ENCODE measurements around the gene ZP2.

Gene ZP2

GRCh38 chr16:21169249-21169981 is 42.0 kb downstream of the ZP2 start:
- H3K27me3 Mint-ChIP-seq: no peaks in the 10 kb centered on the region
- H3K9me3 Mint-ChIP-seq: no peaks in the 10 kb centered on the region
- no peak overlapping the region for H3K27ac Mint-ChIP-seq
- H3K36me3 Mint-ChIP-seq (ENCODE audit: low read depth): peaks cover 34% of the 10 kb centered on the region
- H3K4me3 Mint-ChIP-seq: no peak overlapping the region
- no peaks in the 10 kb centered on the region for H3K4me1 Mint-ChIP-seq (ENCODE audit: low read depth)

GRCh38 chr16:21167929-21168602 is 43.3 kb downstream of the ZP2 start:
- Mint-ChIP-seq H3K27ac (no peak overlapping the region), H3K36me3 (ENCODE audit: low read depth) (peaks cover 36% of the 10 kb centered on the region), H3K9me3 (no peaks in the 10 kb centered on the region), H3K4me1 (ENCODE audit: low read depth) (peaks cover under 1% of the 10 kb centered on the region), H3K27me3 (no peaks in the 10 kb centered on the region), H3K4me3 (no peak overlapping the region)

- H3K4me1 Mint-ChIP-seq (ENCODE audit: low read depth): peaks cover 3% of the 10 kb centered on the region
- no peaks in the 10 kb centered on the region for H3K27me3 Mint-ChIP-seq
- H3K9me3 Mint-ChIP-seq: no peaks in the 10 kb centered on the region
- no peak overlapping the region for H3K27ac Mint-ChIP-seq
- H3K36me3 Mint-ChIP-seq (ENCODE audit: low read depth): peaks cover 34% of the 10 kb centered on the region
- H3K4me3 Mint-ChIP-seq: no peak overlapping the region
Observed at GRCh38 chr16:21167360-21167759, 44.0 kb downstream of the ZP2 start.

GRCh38 chr16:21166561-21166961 is 44.8 kb downstream of the ZP2 start:
- H3K9me3 Mint-ChIP-seq: no peaks in the 10 kb centered on the region
- peaks cover 26% of the 10 kb centered on the region for H3K36me3 Mint-ChIP-seq (ENCODE audit: low read depth)
- H3K4me1 Mint-ChIP-seq (ENCODE audit: low read depth): peaks cover 3% of the 10 kb centered on the region
- no peak overlapping the region for H3K27ac Mint-ChIP-seq
- H3K27me3 Mint-ChIP-seq: no peaks in the 10 kb centered on the region
- no peak overlapping the region for H3K4me3 Mint-ChIP-seq

GRCh38 chr16:21164521-21165168 is 46.7 kb downstream of the ZP2 start:
- H3K36me3 Mint-ChIP-seq (ENCODE audit: low read depth): peaks cover 20% of the 10 kb centered on the region
- no peak overlapping the region for H3K4me3 Mint-ChIP-seq
- H3K27ac Mint-ChIP-seq: no peak overlapping the region
- H3K4me1 Mint-ChIP-seq (ENCODE audit: low read depth): peaks cover 8% of the 10 kb centered on the region
- no peaks in the 10 kb centered on the region for H3K27me3 Mint-ChIP-seq
- no peaks in the 10 kb centered on the region for H3K9me3 Mint-ChIP-seq

- Mint-ChIP-seq H3K27ac (no peak overlapping the region), H3K36me3 (ENCODE audit: low read depth) (peaks cover 20% of the 10 kb centered on the region), H3K27me3 (no peaks in the 10 kb centered on the region), H3K4me1 (ENCODE audit: low read depth) (peaks cover 12% of the 10 kb centered on the region), H3K4me3 (no peak overlapping the region), H3K9me3 (no peaks in the 10 kb centered on the region)
Observed at GRCh38 chr16:21163576-21163975, 47.8 kb downstream of the ZP2 start.

GRCh38 chr16:21162661-21163151 is 48.7 kb downstream of the ZP2 start:
- Mint-ChIP-seq H3K27me3 (no peaks in the 10 kb centered on the region), H3K4me1 (ENCODE audit: low read depth) (peaks cover 18% of the 10 kb centered on the region), H3K4me3 (no peak overlapping the region), H3K9me3 (no peaks in the 10 kb centered on the region), H3K36me3 (ENCODE audit: low read depth) (peaks cover 20% of the 10 kb centered on the region), H3K27ac (no peak overlapping the region)

GRCh38 chr16:21161211-21161610 is 50.2 kb downstream of the ZP2 start:
- H3K4me3 Mint-ChIP-seq: no peak overlapping the region

GRCh38 chr16:21160276-21160675 is 51.1 kb downstream of the ZP2 start:
- Mint-ChIP-seq H3K27ac (no peak overlapping the region), H3K9me3 (no peaks in the 10 kb centered on the region), H3K27me3 (no peaks in the 10 kb centered on the region), H3K4me3 (no peak overlapping the region), H3K36me3 (ENCODE audit: low read depth) (peaks cover 12% of the 10 kb centered on the region), H3K4me1 (ENCODE audit: low read depth) (peaks cover 23% of the 10 kb centered on the region)

More at GRCh38 chr16:21161211-21161610, 50.2 kb downstream of the ZP2 start:
- Mint-ChIP-seq H3K9me3 (no peaks in the 10 kb centered on the region), H3K27me3 (no peaks in the 10 kb centered on the region), H3K36me3 (ENCODE audit: low read depth) (peaks cover 15% of the 10 kb centered on the region), H3K4me1 (ENCODE audit: low read depth) (peaks cover 23% of the 10 kb centered on the region), H3K27ac (no peak overlapping the region)

GRCh38 chr16:21159281-21159951 is 52.0 kb downstream of the ZP2 start:
- peaks cover 12% of the 10 kb centered on the region for H3K36me3 Mint-ChIP-seq (ENCODE audit: low read depth)
- peak overlapping the region; percentile 86 for H3K4me3 Mint-ChIP-seq
- H3K27me3 Mint-ChIP-seq: no peaks in the 10 kb centered on the region
- peaks cover 23% of the 10 kb centered on the region for H3K4me1 Mint-ChIP-seq (ENCODE audit: low read depth)
- H3K27ac Mint-ChIP-seq: no peak overlapping the region
- H3K9me3 Mint-ChIP-seq: no peaks in the 10 kb centered on the region

- Mint-ChIP-seq H3K27ac (peak within 1 kb of the TSS; percentile 40), H3K9me3 (no peaks in the 10 kb centered on the region), H3K4me3 (peak within 1 kb of the TSS; percentile 86), H3K27me3 (no peaks in the 10 kb centered on the region), H3K4me1 (ENCODE audit: low read depth) (peaks cover 23% of the 10 kb centered on the region), H3K36me3 (ENCODE audit: low read depth) (peaks cover 8% of the 10 kb centered on the region)
Observed at GRCh38 chr16:21158208-21159110, 52.9 kb downstream of the ZP2 start, which contains the start of gene LDAF1. Gene LDAF1 (plus strand): TSS chr16:21158674. CDS start chr16:21161183, 2,509 bp downstream.

- no peaks in the 10 kb centered on the region for H3K9me3 Mint-ChIP-seq
- peaks cover under 1% of the 10 kb centered on the region for H3K36me3 Mint-ChIP-seq (ENCODE audit: low read depth)
Observed at GRCh38 chr16:21157632-21158031, 53.7 kb downstream of the ZP2 start.

GRCh38 chr16:21156767-21157467 is 54.5 kb downstream of the ZP2 start:
- no peak overlapping the region for H3K27ac Mint-ChIP-seq
- H3K9me3 Mint-ChIP-seq: no peaks in the 10 kb centered on the region
- H3K4me3 Mint-ChIP-seq: no peak overlapping the region
- no peaks in the 10 kb centered on the region for H3K27me3 Mint-ChIP-seq
- H3K4me1 Mint-ChIP-seq (ENCODE audit: low read depth): peaks cover 20% of the 10 kb centered on the region
- H3K36me3 Mint-ChIP-seq (ENCODE audit: low read depth): no peaks in the 10 kb centered on the region

More at GRCh38 chr16:21157632-21158031, 53.7 kb downstream of the ZP2 start:
- H3K27ac Mint-ChIP-seq: no peak overlapping the region
- peak overlapping the region; percentile 86 for H3K4me3 Mint-ChIP-seq
- no peaks in the 10 kb centered on the region for H3K27me3 Mint-ChIP-seq
- H3K4me1 Mint-ChIP-seq (ENCODE audit: low read depth): peaks cover 20% of the 10 kb centered on the region

All from stimulated activated naive CD8-positive, alpha-beta T cell treated with anti-CD3 and anti-CD28 coated beads, Interleukin-15, Interleukin-2, amounts not matched to agents 100 ng/mL and 50 ng/mL, for 24 hours (primary cell).